HepG2 (cell line): ENCODE results near the gene TRAF3. TPM values are rescaled to one million over a fixed set of nuclear protein-coding genes. Genes with fewer than 3 reads are reported as not detected.
A peak's percentile ranks its signal among the peaks of the same experiment; 100 is the strongest.

Experiments used
- AHR ChIP-seq: IDR thresholded peaks from 2 replicates; pipeline ENCODE4 v1.6.1; 2018; ENCODE audit warnings: missing genetic modification reagents, missing compliant biosample characterization
- AKAP8 ChIP-seq: sonication (generic); formaldehyde crosslinking; IDR thresholded peaks from 2 replicates; pipeline ENCODE4 v1.5.1; 2020; ENCODE audit warnings: mild to moderate bottlenecking, missing genetic modification reagents
- CREB1 ChIP-seq, 2 experiments: fragments of 450-650 bp in 1 of 2; IDR thresholded peaks; 2 replicates each; pipeline ENCODE4 v1.6.1; 2016 to 2017; ENCODE audit warnings: control low read depth in 1 of 2, mild to moderate bottlenecking in 1 of 2, missing compliant biosample characterization in 1 of 2, missing genetic modification characterization in 1 of 2
- EED ChIP-seq: sonication (generic); formaldehyde crosslinking; IDR thresholded peaks from 2 replicates; pipeline ENCODE4 v1.5.0; 2020; ENCODE audit warnings: mild to moderate bottlenecking, missing genetic modification reagents
- ERF ChIP-seq: IDR thresholded peaks from 2 replicates; pipeline ENCODE4 v1.6.1; 2018; ENCODE audit warnings: missing biosample characterization, missing genetic modification reagents
- FOXP1 ChIP-seq, 2 experiments: fragments of 450-650 bp in 1 of 2; IDR thresholded peaks; 2 replicates each; pipeline ENCODE4 v1.6.1; 2017 to 2018; ENCODE audit warnings: antibody characterized with exemption in 1 of 2
- JUND ChIP-seq: sonication (generic); formaldehyde crosslinking; IDR thresholded peaks from 2 replicates; pipeline ENCODE4 v1.8.0; 2022; ENCODE audit warnings: mild to moderate bottlenecking, missing genetic modification reagents
- KAT8 ChIP-seq: IDR thresholded peaks from 2 replicates; pipeline ENCODE4 v1.6.1; 2016; ENCODE audit warnings: missing genetic modification reagents, missing compliant biosample characterization
- NFKB2 ChIP-seq: sonication (generic); formaldehyde crosslinking; IDR thresholded peaks from 2 replicates; pipeline ENCODE4 v1.4.0; 2020; ENCODE audit warnings: missing genetic modification reagents, borderline replicate concordance
- NFRKB ChIP-seq: fragments of 450-650 bp; IDR thresholded peaks from 2 replicates; pipeline ENCODE4 v1.6.1; 2017
- PITX1 ChIP-seq: sonication (generic); formaldehyde crosslinking; IDR thresholded peaks from 2 replicates; pipeline ENCODE4 v1.5.1; 2020; ENCODE audit warnings: mild to moderate bottlenecking, missing genetic modification reagents
- SIN3B ChIP-seq: fragments of 150-350 bp; IDR thresholded peaks from 2 replicates; pipeline ENCODE4 v1.6.1; 2014; ENCODE audit warnings: low read length
- SP4 ChIP-seq: sonication (generic); formaldehyde crosslinking; IDR thresholded peaks from 2 replicates; pipeline ENCODE4 v1.8.1; 2023; ENCODE audit warnings: mild to moderate bottlenecking, missing genetic modification reagents
- SRSF4 ChIP-seq: fragments of 200-400 bp; formaldehyde crosslinking; IDR thresholded peaks from one replicate; pipeline ENCODE4 v1.6.1; 2018; ENCODE audit warnings: mild to moderate bottlenecking, low read depth, low read length, moderate library complexity; ENCODE audit not compliant: poor library complexity, severe bottlenecking
- TARDBP ChIP-seq: sonication (generic); formaldehyde crosslinking; IDR thresholded peaks from 2 replicates; pipeline ENCODE4 v1.8.0; 2022; ENCODE audit warnings: mild to moderate bottlenecking, missing genetic modification reagents
- U2AF1 ChIP-seq: fragments of 200-400 bp; formaldehyde crosslinking; optimal IDR thresholded peaks from 2 replicates; pipeline ENCODE3; 2017; ENCODE audit warnings: mild to moderate bottlenecking, low read depth, low read length
- XBP1 ChIP-seq: sonication (generic); formaldehyde crosslinking; IDR thresholded peaks from 2 replicates; pipeline ENCODE4 v1.5.0; 2020; ENCODE audit warnings: missing genetic modification reagents
- ZNF253 ChIP-seq: sonication (generic); formaldehyde crosslinking; IDR thresholded peaks from 2 replicates; pipeline ENCODE4 v1.8.0; 2022; ENCODE audit warnings: mild to moderate bottlenecking, missing genetic modification reagents, borderline replicate concordance
- ZNF572 ChIP-seq: sonication (generic); formaldehyde crosslinking; IDR thresholded peaks from 2 replicates; pipeline ENCODE4 v1.5.1; 2020; ENCODE audit warnings: mild to moderate bottlenecking, missing genetic modification reagents
- ZNF589 ChIP-seq: sonication (generic); formaldehyde crosslinking; conservative IDR thresholded peaks from 2 replicates; pipeline ENCODE4 v1.8.0; 2022; ENCODE audit warnings: mild to moderate bottlenecking, moderate library complexity, missing genetic modification reagents
- polyA plus RNA-seq, 8 experiments: library from polyadenylated mRNA; depleted of rRNA in 3 of 8; stranded (reverse) in 7 of 8; unstranded in 1 of 8; fragments of >200 nt; fragmentation: Illumina TruSeq in 4 of 8; extraction: Trizol in 4 of 8; gene quantifications; 2 replicates each; pipeline versions ENCODE4 v1.2.1 to v1.2.3, GENCODE V29; 2011 to 2016; ENCODE audit warnings: low read depth in 4 of 8, missing spikeins in 1 of 8, mixed read lengths in 1 of 8; ENCODE audit not compliant: insufficient read depth in 1 of 8
- total RNA-seq, 5 experiments: library from RNA; depleted of rRNA; stranded (reverse); fragments of >200 nt; fragmentation: Illumina TruSeq; extraction: Trizol; gene quantifications; 2 replicates each; pipeline ENCODE4 v1.2.3, GENCODE V29; 2016; ENCODE audit warnings: low read depth in 1 of 5
- TF ChIP-seq, protein P1 (sequence below): sonication (generic); formaldehyde crosslinking; IDR thresholded peaks from 2 replicates; pipeline ENCODE4 v1.5.0; 2020; ENCODE audit warnings: mild to moderate bottlenecking, missing genetic modification reagents

TRAF3 gene
- total and polyA plus RNA-seq, 2 of the 13 experiments (the other 11 are each of a cell fraction or from before 2014, with no cell fraction given), result 6.9 to 12.2 TPM

DNA sequence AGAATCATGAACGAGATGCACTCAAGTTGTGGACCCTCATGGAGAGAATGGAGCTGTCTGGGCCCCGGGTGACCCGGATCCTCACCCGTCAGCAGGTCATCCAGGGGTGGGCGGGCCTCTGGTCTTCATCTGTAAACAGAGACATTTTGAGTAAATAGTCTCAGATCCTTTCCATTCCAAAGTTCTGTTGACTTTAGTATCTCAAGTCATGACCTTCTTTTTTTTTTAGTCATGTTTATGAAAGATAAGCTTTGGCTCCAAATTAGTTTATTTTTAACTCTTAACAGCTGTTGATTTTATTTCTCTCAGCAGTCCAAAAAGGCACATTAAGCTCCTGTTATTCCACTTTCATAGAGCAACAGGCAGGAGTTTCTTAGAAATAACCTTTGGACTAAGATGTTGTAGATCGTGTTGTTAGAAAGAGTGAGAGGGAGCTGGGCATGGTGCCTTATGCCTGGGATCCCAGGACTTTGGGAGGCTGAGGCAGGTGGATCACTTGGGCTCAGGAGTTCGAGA lies 96.4 kb downstream of the TRAF3 start (continued):
- 0 out of 2 replicates have a peak, but pooled peaks have one; percentile 40 for TF ChIP-seq XBP1 (CRISPR knock-in tag)
- peak; percentile 86 for TF ChIP-seq KAT8 (CRISPR knock-in tag)
- no peak for TF ChIP-seq JUND
- no peak for TF ChIP-seq SP4 (CRISPR knock-in tag)
- TF ChIP-seq CREB1 (IDR thresholded peaks at IDR 0.05), result no peak
- peak; percentile 76 for TF ChIP-seq CREB1 (CRISPR knock-in tag; IDR thresholded peaks at IDR 0.05)
- TF ChIP-seq EED (CRISPR knock-in tag), result no peak
- TF ChIP-seq SIN3B, result no peak
- TF ChIP-seq TARDBP, result peak; percentile 78; the same call in 1 of the 2 replicates
- no peak for TF ChIP-seq AHR (CRISPR knock-in tag)
- TF ChIP-seq NFRKB, result no peak
- no peak for TF ChIP-seq ZNF253 (CRISPR knock-in tag)
- TF ChIP-seq ERF (CRISPR knock-in tag), result peak; percentile 71
- TF ChIP-seq SRSF4, result no peak
- TF ChIP-seq ZNF589 (CRISPR knock-in tag), result no peak
- TF ChIP-seq NFKB2 (CRISPR knock-in tag), result 0 out of 2 replicates have a peak, but pooled peaks have one; percentile 51
- TF ChIP-seq PITX1 (CRISPR knock-in tag), result peak; percentile 91
- no peak for TF ChIP-seq ZNF572 (CRISPR knock-in tag)
- peak; percentile 98 for TF ChIP-seq FOXP1 (IDR thresholded peaks at IDR 0.05)
- TF ChIP-seq FOXP1 (CRISPR knock-in tag; IDR thresholded peaks at IDR 0.05), result peak; percentile 98
- TF ChIP-seq AKAP8 (CRISPR knock-in tag), result no peak
- TF ChIP-seq U2AF1, result no peak
- TF ChIP-seq, protein P1, sequence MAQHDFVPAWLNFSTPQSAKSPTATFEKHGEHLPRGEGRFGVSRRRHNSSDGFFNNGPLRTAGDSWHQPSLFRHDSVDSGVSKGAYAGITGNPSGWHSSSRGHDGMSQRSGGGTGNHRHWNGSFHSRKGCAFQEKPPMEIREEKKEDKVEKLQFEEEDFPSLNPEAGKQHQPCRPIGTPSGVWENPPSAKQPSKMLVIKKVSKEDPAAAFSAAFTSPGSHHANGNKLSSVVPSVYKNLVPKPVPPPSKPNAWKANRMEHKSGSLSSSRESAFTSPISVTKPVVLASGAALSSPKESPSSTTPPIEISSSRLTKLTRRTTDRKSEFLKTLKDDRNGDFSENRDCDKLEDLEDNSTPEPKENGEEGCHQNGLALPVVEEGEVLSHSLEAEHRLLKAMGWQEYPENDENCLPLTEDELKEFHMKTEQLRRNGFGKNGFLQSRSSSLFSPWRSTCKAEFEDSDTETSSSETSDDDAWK (CRISPR knock-in tag), result no peak
